Measurements from ENCODE around the gene TAOK3. TPM values are rescaled to one million over a fixed set of nuclear protein-coding genes. Genes with fewer than 3 reads are reported as not detected.

TAOK3 gene
- total RNA-seq, 4 donors from 2014 or later: 22.7 to 61.7 (median 38.8) TPM

- no peak for TF ChIP-seq POLR2AphosphoS5 (IDR thresholded peaks at IDR 0.05)
- TF ChIP-seq POLR2A (IDR thresholded peaks at IDR 0.05): no peak
- no peak for TF ChIP-seq EP300 (IDR thresholded peaks at IDR 0.05)
- TF ChIP-seq CTCF (IDR thresholded peaks at IDR 0.05): no peak
Measured at GRCh38 chr12:118334939-118335567, 37.7 kb downstream of the TAOK3 start.

GRCh38 chr12:118334241-118334640, 38.5 kb downstream of the TAOK3 start:
- no peaks in the 10 kb centered on the region for H3K36me3 ChIP-seq
- H3K27ac ChIP-seq: no peak overlapping the region
- 87% methylated on average over 3 of the region's 3 CpGs for WGBS
- no peak for TF ChIP-seq POLR2AphosphoS5 (IDR thresholded peaks at IDR 0.05)
- TF ChIP-seq POLR2A (IDR thresholded peaks at IDR 0.05): no peak
- TF ChIP-seq CTCF (IDR thresholded peaks at IDR 0.05): no peak
- no peak for TF ChIP-seq EP300 (IDR thresholded peaks at IDR 0.05)
- DNase-seq (ENCODE audit: low spot score in 2 of 2): no peak
- H3K9me3 ChIP-seq: no peaks in the 10 kb centered on the region
- H3K4me3 ChIP-seq: no peak overlapping the region
- H3K4me1 ChIP-seq: peaks cover 20% of the 10 kb centered on the region
- no peaks in the 10 kb centered on the region for H3K27me3 ChIP-seq

More at GRCh38 chr12:118334939-118335567, 37.7 kb downstream of the TAOK3 start:
- Histone ChIP-seq H3K9me3 (no peaks in the 10 kb centered on the region), H3K27ac (no peak overlapping the region), H3K27me3 (no peaks in the 10 kb centered on the region), H3K4me3 (no peak overlapping the region), H3K4me1 (peaks cover 12% of the 10 kb centered on the region), H3K36me3 (no peaks in the 10 kb centered on the region)
- WGBS: 86% methylated on average over 4 of the region's 4 CpGs
- no peak for DNase-seq (ENCODE audit: low spot score in 2 of 2)

- WGBS: 76% methylated on average over 4 of the region's 4 CpGs
- Histone ChIP-seq H3K4me1 (peaks cover 30% of the 10 kb centered on the region), H3K27ac (no peak overlapping the region), H3K9me3 (no peaks in the 10 kb centered on the region), H3K4me3 (no peak overlapping the region), H3K36me3 (no peaks in the 10 kb centered on the region), H3K27me3 (no peaks in the 10 kb centered on the region)
- TF ChIP-seq EP300 (IDR thresholded peaks at IDR 0.05) (no peak), CTCF (IDR thresholded peaks at IDR 0.05) (no peak), POLR2AphosphoS5 (IDR thresholded peaks at IDR 0.05) (no peak), POLR2A (IDR thresholded peaks at IDR 0.05) (no peak)
- no peak for DNase-seq (ENCODE audit: low spot score in 2 of 2)
Measured at GRCh38 chr12:118332511-118332910, 40.2 kb downstream of the TAOK3 start.

GRCh38 chr12:118330421-118331018, 42.2 kb downstream of the TAOK3 start:
- peaks cover 40% of the 10 kb centered on the region for H3K4me1 ChIP-seq
- TF ChIP-seq EP300 (IDR thresholded peaks at IDR 0.05) (no peak), POLR2A (IDR thresholded peaks at IDR 0.05) (no peak), POLR2AphosphoS5 (IDR thresholded peaks at IDR 0.05) (no peak), CTCF (IDR thresholded peaks at IDR 0.05) (no peak)
- H3K27me3 ChIP-seq: no peaks in the 10 kb centered on the region
- DNase-seq (ENCODE audit: low spot score in 2 of 2): no peak
- no peak overlapping the region for H3K27ac ChIP-seq
- no peak overlapping the region for H3K4me3 ChIP-seq
- 35% methylated on average over 3 of the region's 3 CpGs for WGBS
- H3K9me3 ChIP-seq: no peaks in the 10 kb centered on the region
- H3K36me3 ChIP-seq: no peaks in the 10 kb centered on the region

- H3K36me3 ChIP-seq: no peaks in the 10 kb centered on the region
- DNase-seq (ENCODE audit: low spot score in 2 of 2): no peak
- H3K27ac ChIP-seq: no peak overlapping the region
- H3K4me3 ChIP-seq: no peak overlapping the region
- 72% methylated on average over 3 of the region's 3 CpGs for WGBS
- no peaks in the 10 kb centered on the region for H3K9me3 ChIP-seq
- TF ChIP-seq POLR2AphosphoS5 (IDR thresholded peaks at IDR 0.05): no peak
- no peak for TF ChIP-seq EP300 (IDR thresholded peaks at IDR 0.05)
- TF ChIP-seq POLR2A (IDR thresholded peaks at IDR 0.05): no peak
- no peak for TF ChIP-seq CTCF (IDR thresholded peaks at IDR 0.05)
- H3K27me3 ChIP-seq: no peaks in the 10 kb centered on the region
- peaks cover 40% of the 10 kb centered on the region for H3K4me1 ChIP-seq
Measured at GRCh38 chr12:118328486-118329330, 44.0 kb downstream of the TAOK3 start.

All from suprapubic skin (tissue), 4 donors.